NT2/D1 (cell line): ENCODE results near the gene NDUFAF2.

ENCODE experiments used
- SUZ12 ChIP-seq: IDR thresholded peaks from 2 replicates; pipeline ENCODE4 v1.6.1; 2011; ENCODE audit not compliant: insufficient read length, insufficient read depth; ENCODE audit errors: extremely low read depth
- YY1 ChIP-seq: IDR thresholded peaks from 2 replicates; pipeline ENCODE4 v1.6.1; 2011; ENCODE audit not compliant: insufficient read length, insufficient read depth
- ZNF274 ChIP-seq: IDR thresholded peaks from 2 replicates; pipeline ENCODE4 v1.6.1; 2011; ENCODE audit warnings: mild to moderate bottlenecking, low read depth, low read length

- TF ChIP-seq ZNF274 (no peak), SUZ12 (no peak), YY1 (no peak)
Measured at GRCh38 chr5:61186634-61187033, 241.6 kb downstream of the NDUFAF2 start.
